ENCODE results near the gene DCDC1.
A peak's percentile ranks its signal among the peaks of the same experiment; 100 is the strongest.

DCDC1 gene

GRCh38 chr11:31106968-31107576 is 262.5 kb downstream of the DCDC1 start:
- DNase-seq (ENCODE audit: low spot score): peak; percentile 0

GRCh38 chr11:31106326-31106725 is 263.2 kb downstream of the DCDC1 start:
- DNase-seq (ENCODE audit: low spot score): no peak

- DNase-seq (ENCODE audit: low spot score): no peak
Measured at GRCh38 chr11:31102875-31103274, 266.7 kb downstream of the DCDC1 start.

GRCh38 chr11:31102316-31102715 is 267.2 kb downstream of the DCDC1 start:
- DNase-seq (ENCODE audit: low spot score): no peak

GRCh38 chr11:31096191-31096805 is 273.2 kb downstream of the DCDC1 start:
- DNase-seq (ENCODE audit: low spot score): no peak

- DNase-seq (ENCODE audit: low spot score): no peak
Measured at GRCh38 chr11:31092638-31093037, 276.9 kb downstream of the DCDC1 start.

GRCh38 chr11:31089117-31089516 is 280.4 kb downstream of the DCDC1 start:
- no peak for DNase-seq (ENCODE audit: low spot score)

- DNase-seq (ENCODE audit: low spot score): no peak
Measured at GRCh38 chr11:31069447-31070205, 299.9 kb downstream of the DCDC1 start.

GRCh38 chr11:31060880-31061279 is 308.7 kb downstream of the DCDC1 start:
- DNase-seq (ENCODE audit: low spot score): no peak

GRCh38 chr11:31059529-31059928 is 310.0 kb downstream of the DCDC1 start:
- no peak for DNase-seq (ENCODE audit: low spot score)

GRCh38 chr11:31050061-31050765 is 319.3 kb downstream of the DCDC1 start:
- DNase-seq (ENCODE audit: low spot score): no peak

- no peak for DNase-seq (ENCODE audit: low spot score)
Measured at GRCh38 chr11:31045335-31045734, 324.2 kb downstream of the DCDC1 start.

GRCh38 chr11:31030138-31030792 is 339.3 kb downstream of the DCDC1 start:
- DNase-seq (ENCODE audit: low spot score): no peak

GRCh38 chr11:31026315-31026714 is 343.2 kb downstream of the DCDC1 start:
- no peak for DNase-seq (ENCODE audit: low spot score)

- DNase-seq (ENCODE audit: low spot score): no peak
Measured at GRCh38 chr11:31022080-31022479, 347.5 kb downstream of the DCDC1 start.

GRCh38 chr11:31019786-31020185 is 349.8 kb downstream of the DCDC1 start:
- DNase-seq (ENCODE audit: low spot score): no peak

GRCh38 chr11:31005202-31005601 is 364.3 kb downstream of the DCDC1 start:
- DNase-seq (ENCODE audit: low spot score): no peak

GRCh38 chr11:31001427-31001826 is 368.1 kb downstream of the DCDC1 start:
- DNase-seq (ENCODE audit: low spot score): no peak

- no peak for DNase-seq (ENCODE audit: low spot score)
Measured at GRCh38 chr11:31000381-31000780, 369.2 kb downstream of the DCDC1 start.

- no peak for DNase-seq (ENCODE audit: low spot score)
Measured at GRCh38 chr11:30992513-30992849, 377.1 kb downstream of the DCDC1 start.

- no peak for DNase-seq (ENCODE audit: low spot score)
Measured at GRCh38 chr11:30991802-30992512, 377.6 kb downstream of the DCDC1 start.

GRCh38 chr11:30991376-30991775 is 378.2 kb downstream of the DCDC1 start:
- DNase-seq (ENCODE audit: low spot score): no peak

All from hepatic stellate cell (primary cell).